GM23248 (cell line): ENCODE data around the gene KCTD10.

ENCODE experiments used
- EZH2 ChIP-seq: fragments of 200-600 bp; sonication (generic); IDR thresholded peaks from 2 replicates; pipeline ENCODE4 v1.6.1; 2018; ENCODE audit warnings: antibody characterized with exemption, mild to moderate bottlenecking; ENCODE audit not compliant: insufficient read depth, poor library complexity, severe bottlenecking
- EZH2phosphoT487 ChIP-seq: fragments of 200-600 bp; sonication (generic); IDR thresholded peaks from 2 replicates; pipeline ENCODE4 v1.6.1; 2018; ENCODE audit warnings: antibody characterized with exemption, moderate library complexity, mild to moderate bottlenecking, low read depth; ENCODE audit not compliant: insufficient read depth

DNA sequence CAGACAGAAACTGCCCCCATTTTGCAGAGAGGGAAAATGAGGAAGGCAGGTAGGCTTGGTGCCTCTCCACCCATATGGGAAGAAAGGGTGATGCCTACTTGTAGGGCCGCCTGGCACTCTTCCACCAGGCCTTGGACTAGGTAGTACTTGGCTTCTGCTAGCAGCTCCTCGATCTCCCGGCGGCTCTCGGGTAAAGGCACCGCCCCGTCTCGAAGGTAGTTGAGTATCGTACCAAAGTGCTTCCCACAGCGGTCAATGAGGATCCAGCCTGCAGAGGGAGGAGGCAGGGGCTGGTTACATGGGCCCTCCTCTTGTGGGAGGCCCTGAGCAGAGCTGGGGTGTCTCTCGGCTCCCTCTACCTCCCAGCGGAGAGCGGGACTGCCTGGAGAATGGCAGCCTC is 16.6 kb downstream of the KCTD10 start:
- TF ChIP-seq EZH2phosphoT487 (no peak), EZH2 (no peak)
